GM19455 (cell line): ENCODE results near the gene CPE.
"Not testable (repeated sequence)": the region's sequence is repeated elsewhere in the genome, so short reads cannot be mapped to it uniquely, and the experiment has no call there.

Experiments used
- ATAC-seq: cut with Tn5 transposase; IDR thresholded peaks from one replicate; pipeline ENCODE4 v1.9.1; 2021; ENCODE audit not compliant: unreplicated experiment

CPE gene

GRCh38 chr4:165378745-165379677 is at the start of gene CPE:
TSS of gene CPE (plus strand) at chr4:165379008. CDS start at chr4:165379222, 214 bp downstream.
- no peak for ATAC-seq

GRCh38 chr4:165330071-165330470 is 48.7 kb upstream of the CPE start:
- no peak for ATAC-seq

- no peak for ATAC-seq
Measured at GRCh38 chr4:165330666-165331065, 48.1 kb upstream of the CPE start.

- ATAC-seq: no peak
Measured at GRCh38 chr4:165331359-165331758, 47.4 kb upstream of the CPE start.

- no peak for ATAC-seq
Measured at GRCh38 chr4:165331823-165332222, 47.0 kb upstream of the CPE start.

- ATAC-seq: no peak
Measured at GRCh38 chr4:165332502-165332901, 46.3 kb upstream of the CPE start.

GRCh38 chr4:165335163-165335703 is 43.6 kb upstream of the CPE start:
- ATAC-seq: no peak

- ATAC-seq: no peak
Measured at GRCh38 chr4:165336743-165337142, 42.1 kb upstream of the CPE start.

- ATAC-seq: not testable (repeated sequence)
Measured at GRCh38 chr4:165342340-165342739, 36.5 kb upstream of the CPE start.

- no peak for ATAC-seq
Measured at GRCh38 chr4:165343353-165344191, 35.2 kb upstream of the CPE start.

GRCh38 chr4:165345666-165346417 is 33.0 kb upstream of the CPE start:
- no peak for ATAC-seq

- ATAC-seq: no peak
Measured at GRCh38 chr4:165347647-165348569, 30.9 kb upstream of the CPE start.

GRCh38 chr4:165351359-165352130 is 27.3 kb upstream of the CPE start:
- no peak for ATAC-seq

- ATAC-seq: no peak
Measured at GRCh38 chr4:165355900-165356300, 22.9 kb upstream of the CPE start.

GRCh38 chr4:165359506-165359905 is 19.3 kb upstream of the CPE start:
- no peak for ATAC-seq

GRCh38 chr4:165360041-165360695 is 18.6 kb upstream of the CPE start:
- ATAC-seq: no peak

GRCh38 chr4:165360985-165361670 is 17.7 kb upstream of the CPE start:
- ATAC-seq: no peak

- no peak for ATAC-seq
Measured at GRCh38 chr4:165361810-165362209, 17.0 kb upstream of the CPE start.
